Transverse colon (tissue), 4 donors: ENCODE results near the gene INSL4. TPM values are rescaled to one million over a fixed set of nuclear protein-coding genes. Genes with fewer than 3 reads are reported as not detected.

Experiments
- DNase-seq: peaks from one replicate; pipeline ENCODE4 v3.0.0-alpha.2; 2019
- H3K27ac ChIP-seq, 4 donors: fragments of 200-600 bp; sonication (generic); 2 replicates each; pipeline ENCODE4 v1.5.1; 2016 to 2018; ENCODE audit warnings: inconsistent platforms in 4 of 4
- H3K27me3 ChIP-seq: fragments of 200-600 bp; sonication (generic); 2 replicates; pipeline ENCODE4 v1.5.1; 2017; ENCODE audit warnings: inconsistent platforms
- H3K36me3 ChIP-seq, 4 donors: fragments of 200-600 bp; sonication (generic); 2 replicates each; pipeline ENCODE4 v1.5.1; 2017 to 2019; ENCODE audit warnings: inconsistent platforms in 4 of 4
- H3K4me1 ChIP-seq, 4 donors: fragments of 200-600 bp; sonication (generic); 2 replicates each; pipeline ENCODE4 v1.5.1; 2017 to 2020; ENCODE audit warnings: inconsistent platforms in 4 of 4
- H3K4me3 ChIP-seq, 4 donors: fragments of 200-600 bp; sonication (generic); 1 replicate in 1 of 4; 2 replicates in 3 of 4; pipeline versions ENCODE4 v1.5.1 to v1.6.1; 2017 to 2019; ENCODE audit warnings: inconsistent platforms in 4 of 4
- H3K9me3 ChIP-seq, 2 donors: fragments of 200-600 bp; sonication (generic); 2 replicates each; pipeline ENCODE4 v1.5.1; 2017 to 2019; ENCODE audit warnings: inconsistent platforms in 2 of 2
- EP300 ChIP-seq: sonication (generic); formaldehyde crosslinking; IDR thresholded peaks from one replicate; pipeline ENCODE4 v1.6.1; 2017; ENCODE audit warnings: antibody characterized with exemption, low read depth
- POLR2A ChIP-seq: fragments of 450-650 bp; IDR thresholded peaks from one replicate; pipeline ENCODE4 v1.6.1; 2016; ENCODE audit warnings: antibody characterized with exemption, mild to moderate bottlenecking, moderate library complexity
- POLR2AphosphoS5 ChIP-seq, 3 donors: sonication (generic); formaldehyde crosslinking; IDR thresholded peaks; one replicate each; pipeline ENCODE4 v1.6.1; 2016; ENCODE audit warnings: antibody characterized with exemption in 3 of 3
- WGBS, 2 donors: methylation state at CpG; one replicate each; pipeline ENCODE4 v1.1.5; 2018; ENCODE audit warnings: low coverage in 1 of 2; 5-methylcytosine and 5-hydroxymethylcytosine counted together
- in situ Hi-C, 4 donors: fragments of 200-750 bp; cut with MboI; loops; one replicate each; pipeline versions ENCODE4 v1.15.0 to v1.15.1; 2017; ENCODE audit warnings: low sequenced_read_pairs in 3 of 4, low pct_ligation_motif_present in 1 of 4, low pct_unique_long_range_greater_than_20kb in 1 of 4
- intact Hi-C: fragments of 100-400 bp; cut with DNase I; formaldehyde crosslinking; loops from one replicate; pipeline ENCODE4 v1.15.1; 2023; ENCODE audit warnings: low total_unique reads
- total RNA-seq, 4 donors: library from RNA; depleted of rRNA; stranded (reverse); fragments of >200 nt; gene quantifications; one replicate each; pipeline ENCODE4 v1.1.0, GENCODE V29; 2016
- TF ChIP-seq, protein P1 (sequence below), 5 experiments: fragments of 200-600 bp in 3 of 5; fragments of 450-650 bp in 2 of 5; sonication (generic) in 3 of 5; IDR thresholded peaks; 1 replicate in 2 of 5; 2 replicates in 3 of 5; pipeline ENCODE4 v1.5.1; 2016 to 2017; ENCODE audit warnings: antibody characterized with exemption in 5 of 5, inconsistent platforms in 3 of 5, mild to moderate bottlenecking in 2 of 5, moderate library complexity in 1 of 5

Gene INSL4
- total RNA-seq, 4 donors from 2014 or later, result not detected

DNA sequence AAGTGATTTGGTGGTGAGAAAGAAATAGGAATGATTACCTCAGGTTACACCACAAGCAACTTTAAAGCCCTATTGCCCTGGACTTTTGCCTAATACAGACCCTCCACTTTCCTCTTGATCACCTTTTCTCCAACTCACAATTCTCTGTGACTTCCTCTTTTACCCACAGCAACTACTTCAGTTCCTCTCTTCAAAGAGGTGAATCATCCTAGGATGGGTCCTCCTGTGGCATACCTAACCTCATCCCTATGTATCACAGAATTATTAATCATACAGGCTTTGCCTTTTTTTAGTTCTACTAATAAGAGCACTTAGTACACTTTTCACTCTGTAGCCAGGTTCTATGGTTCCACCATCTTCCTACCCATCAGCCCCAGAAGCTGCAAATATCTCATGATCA lies 26.1 kb upstream of the INSL4 start:
- Histone ChIP-seq H3K4me3 (no peak overlapping the region), H3K27me3 (no peaks in the 10 kb centered on the region), H3K9me3 (no peaks in the 10 kb centered on the region), H3K36me3 (no peaks in the 10 kb centered on the region), H3K4me1 (no peaks in the 10 kb centered on the region), H3K27ac (no peak overlapping the region)
- TF ChIP-seq EP300, result no peak
- TF ChIP-seq, protein P1, sequence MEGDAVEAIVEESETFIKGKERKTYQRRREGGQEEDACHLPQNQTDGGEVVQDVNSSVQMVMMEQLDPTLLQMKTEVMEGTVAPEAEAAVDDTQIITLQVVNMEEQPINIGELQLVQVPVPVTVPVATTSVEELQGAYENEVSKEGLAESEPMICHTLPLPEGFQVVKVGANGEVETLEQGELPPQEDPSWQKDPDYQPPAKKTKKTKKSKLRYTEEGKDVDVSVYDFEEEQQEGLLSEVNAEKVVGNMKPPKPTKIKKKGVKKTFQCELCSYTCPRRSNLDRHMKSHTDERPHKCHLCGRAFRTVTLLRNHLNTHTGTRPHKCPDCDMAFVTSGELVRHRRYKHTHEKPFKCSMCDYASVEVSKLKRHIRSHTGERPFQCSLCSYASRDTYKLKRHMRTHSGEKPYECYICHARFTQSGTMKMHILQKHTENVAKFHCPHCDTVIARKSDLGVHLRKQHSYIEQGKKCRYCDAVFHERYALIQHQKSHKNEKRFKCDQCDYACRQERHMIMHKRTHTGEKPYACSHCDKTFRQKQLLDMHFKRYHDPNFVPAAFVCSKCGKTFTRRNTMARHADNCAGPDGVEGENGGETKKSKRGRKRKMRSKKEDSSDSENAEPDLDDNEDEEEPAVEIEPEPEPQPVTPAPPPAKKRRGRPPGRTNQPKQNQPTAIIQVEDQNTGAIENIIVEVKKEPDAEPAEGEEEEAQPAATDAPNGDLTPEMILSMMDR (IDR thresholded peaks at IDR 0.05), result no peak
- in situ Hi-C loops (no loop called here), intact Hi-C loops (no loop called here)
- DNase-seq, result no peak

DNA sequence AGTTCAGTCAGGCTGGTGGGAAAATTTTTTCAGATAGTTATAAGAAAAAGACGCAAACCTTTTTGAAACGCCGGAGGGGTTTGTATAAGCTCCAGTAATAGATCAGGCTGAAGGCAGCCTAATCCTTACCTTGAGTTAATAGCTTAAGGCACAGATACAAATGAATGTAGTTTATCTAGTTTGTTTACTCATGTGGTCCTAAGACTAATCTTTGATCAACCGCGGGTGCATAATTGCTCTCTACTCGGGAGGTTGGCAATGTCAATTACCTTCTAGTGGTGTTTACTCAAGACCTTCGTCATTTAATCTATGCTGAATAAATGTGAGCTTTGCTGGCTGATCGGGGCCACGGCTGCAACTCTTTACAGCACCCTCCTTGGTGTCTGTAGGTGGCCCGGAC lies 665 bp upstream of the INSL4 start:
- no peaks in the 10 kb centered on the region for H3K4me1 ChIP-seq
- WGBS, 2 donors, result 72 to 92% methylated on average over 4 to 10 of the region's 10 CpGs
- H3K36me3 ChIP-seq, result no peaks in the 10 kb centered on the region
- DNase-seq, result no peak
- H3K27me3 ChIP-seq, result no peaks in the 10 kb centered on the region
- intact Hi-C loops, result loop anchor here (10.0 kb wide), 1 partner anchor 324 kb away; no protein-coding TSS in a partner anchor
- no peak overlapping the region for H3K4me3 ChIP-seq
- no peak for TF ChIP-seq EP300
- TF ChIP-seq, protein P1 (IDR thresholded peaks at IDR 0.05), result no peak
- TF ChIP-seq POLR2AphosphoS5 (IDR thresholded peaks at IDR 0.05), result no peak
- no peak for TF ChIP-seq POLR2A
- no peak overlapping the region for H3K27ac ChIP-seq
- in situ Hi-C loops, result no loop called here
- no peaks in the 10 kb centered on the region for H3K9me3 ChIP-seq

DNA sequence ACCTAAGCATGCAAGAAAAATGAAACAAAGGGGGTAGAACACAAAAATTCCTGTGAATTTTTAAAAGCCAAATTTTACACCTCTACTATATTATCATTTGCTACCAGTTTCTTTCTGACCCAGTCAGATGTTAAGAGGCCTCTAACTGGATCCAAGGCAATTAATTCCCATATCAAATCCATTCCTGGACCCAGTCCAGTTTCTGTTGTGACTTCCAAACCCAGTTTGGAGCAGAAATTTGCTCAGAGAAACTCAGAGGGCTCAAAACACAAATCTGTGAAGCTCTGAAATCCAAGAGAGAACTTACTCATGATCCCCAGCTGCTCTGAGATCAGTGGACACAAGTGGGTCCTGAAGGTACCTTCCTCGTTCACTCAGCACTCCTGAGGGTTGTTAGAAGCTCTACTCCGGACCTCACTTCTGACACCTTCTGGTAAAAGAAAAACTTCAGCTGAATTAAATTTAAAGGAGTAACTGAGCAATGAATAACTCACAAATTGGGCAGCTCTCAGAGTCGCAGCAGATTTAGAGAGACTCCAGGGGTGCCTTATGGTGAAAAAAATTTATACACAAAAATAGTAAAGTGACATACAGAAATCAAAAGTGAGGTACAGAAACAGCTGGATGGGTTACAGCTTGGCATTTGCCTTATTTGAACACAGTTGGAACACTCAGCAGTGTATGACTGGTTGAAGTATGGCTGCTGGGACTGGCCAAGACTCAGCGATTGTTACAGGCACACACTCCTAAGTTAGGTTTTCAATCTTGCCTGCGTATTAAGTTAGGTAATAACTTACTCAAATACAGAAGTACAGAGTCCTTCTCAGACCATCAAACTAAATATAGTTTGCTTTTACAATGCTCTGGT lies 32.4 kb downstream of the INSL4 start:
- in situ Hi-C loops (no loop called here), intact Hi-C loops (no loop called here)
- no peak overlapping the region for H3K4me3 ChIP-seq
- TF ChIP-seq, protein P1 (IDR thresholded peaks at IDR 0.05), result peak in 1 of 5 experiments; percentile 5
- no peak for TF ChIP-seq EP300
- TF ChIP-seq POLR2A, result no peak
- H3K27ac ChIP-seq, result no peak overlapping the region
- DNase-seq, result no peak
- H3K36me3 ChIP-seq, result no peaks in the 10 kb centered on the region
- no peaks in the 10 kb centered on the region for H3K27me3 ChIP-seq
- peaks cover 0 to 5% (median 0%) of the 10 kb centered on the region in 4 donors for H3K4me1 ChIP-seq
- 31 to 37% methylated on average over 3 to 5 of the region's 5 CpGs for WGBS, 2 donors
- no peaks in the 10 kb centered on the region for H3K9me3 ChIP-seq

DNA sequence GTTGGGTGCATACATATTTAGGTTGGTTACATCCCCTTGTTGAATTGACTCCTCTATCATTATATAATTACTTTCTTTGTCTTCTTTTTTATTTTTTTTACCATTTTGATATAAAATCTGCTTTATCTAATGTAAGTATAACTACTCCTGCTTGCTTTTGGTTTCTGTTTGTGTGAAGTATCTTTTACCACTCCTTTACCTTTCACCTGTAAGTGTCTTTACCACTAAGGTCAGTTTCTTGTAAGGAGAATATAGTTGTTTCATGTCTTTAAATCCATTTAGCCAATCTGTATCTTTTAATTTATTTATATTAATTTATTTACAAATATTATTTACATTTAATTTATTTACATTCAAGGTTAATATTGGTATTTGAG lies 33.0 kb downstream of the INSL4 start:
- no peak overlapping the region for H3K27ac ChIP-seq
- no peaks in the 10 kb centered on the region for H3K36me3 ChIP-seq
- H3K4me1 ChIP-seq, result peaks cover 0 to 5% (median 0%) of the 10 kb centered on the region in 4 donors
- DNase-seq, result no peak
- intact Hi-C loops, result no loop called here
- in situ Hi-C loops, result no loop called here
- TF ChIP-seq POLR2AphosphoS5 (IDR thresholded peaks at IDR 0.05) (no peak), EP300 (no peak), POLR2A (no peak)
- TF ChIP-seq, protein P1 (IDR thresholded peaks at IDR 0.05), result no peak
- H3K4me3 ChIP-seq, result no peak overlapping the region
- H3K27me3 ChIP-seq, result no peaks in the 10 kb centered on the region
- no peaks in the 10 kb centered on the region for H3K9me3 ChIP-seq
